K562 (cell line): ENCODE results near the gene LRRC15. TPM values are rescaled to one million over a fixed set of nuclear protein-coding genes. Genes with fewer than 3 reads are reported as not detected.

Experiments
- ATAC-seq: fragments of 200-7000 bp; cut with Tn5 transposase; 3 replicates; pipeline ENCODE4 v1.9.1; 2020; ENCODE audit warnings: moderate library complexity
- BruUV-seq: library from RNA; stranded (reverse); fragments of 400-500 nt; replicated peaks from 2 replicates; lab custom pipeline; 2021; lab: Mats Ljungman, UMichigan
- CTCF ChIA-PET: fragments of 300-600 bp; formaldehyde crosslinking; extraction: SDS; loops from one replicate; lab custom pipeline; 2021; ENCODE audit warnings: low intra/inter-chr PET ratio; lab: Yijun Ruan, JAX
- POLR2A ChIA-PET: fragments of 300-600, 350-650 bp; sonication (Branson Sonifier 250); formaldehyde crosslinking; extraction: SDS; loops from one replicate; lab custom pipeline; 2021; ENCODE audit warnings: antibody characterized with exemption, inconsistent platforms; lab: Yijun Ruan, JAX
- DNase-seq, 4 experiments: peaks; one replicate each; pipeline versions ENCODE4 v3.0.0 to v3.0.0-alpha.2; 2011 to 2018; ENCODE audit warnings: low spot score in 3 of 4, mixed read lengths in 3 of 4; ENCODE audit errors: extremely low read depth in 1 of 4
- FAIRE-seq: peaks from 2 replicates; lab custom pipeline; 2011; peaks lifted over from hg19 to GRCh38; lab: Jason Lieb, UNC
- H2AFZ ChIP-seq: 2 replicates; pipeline ENCODE4 v1.6.0; 2011; ENCODE audit warnings: low read depth, low read length, control low read depth, inconsistent platforms
- H3K27ac ChIP-seq: fragments of 200-600 bp; 3 replicates; pipeline ENCODE4 v1.8.0; 2011; ENCODE audit warnings: low read depth, mild to moderate bottlenecking, control low read depth, inconsistent platforms, low read length, moderate library complexity, mixed read lengths; ENCODE audit errors: extremely low read depth
- H3K27me3 ChIP-seq, 2 experiments: fragments of 300-600 bp in 1 of 2; 2 replicates in 1 of 2; 3 replicates in 1 of 2; pipeline versions ENCODE4 v1.6.0 to v1.8.0; 2011; ENCODE audit warnings: inconsistent platforms in 2 of 2, low read length in 2 of 2, mild to moderate bottlenecking in 1 of 2, mixed read lengths in 1 of 2, moderate library complexity in 1 of 2; ENCODE audit not compliant: control insufficient read depth in 2 of 2, insufficient read depth in 2 of 2
- H3K36me3 ChIP-seq: fragments of 300-600 bp; 3 replicates; pipeline ENCODE4 v1.8.0; 2011; ENCODE audit warnings: mild to moderate bottlenecking, low read length, inconsistent platforms; ENCODE audit not compliant: control insufficient read depth, insufficient read depth
- H3K4me1 ChIP-seq, 2 experiments: fragments of 200-600 bp in 1 of 2; replicated peaks in 1 of 2; 2 replicates in 1 of 2; 3 replicates in 1 of 2; pipeline versions ENCODE4 v1.5.1 to v1.8.0; 2011; ENCODE audit warnings: inconsistent platforms in 2 of 2, low read length in 2 of 2, mild to moderate bottlenecking in 1 of 2, mixed read lengths in 1 of 2, moderate library complexity in 1 of 2; ENCODE audit not compliant: control insufficient read depth in 2 of 2, insufficient read depth in 2 of 2
- H3K4me2 ChIP-seq: 2 replicates; pipeline ENCODE4 v1.6.1; 2011; ENCODE audit warnings: low read length, control low read depth, inconsistent platforms, mixed read lengths; ENCODE audit not compliant: insufficient read depth
- H3K4me3 ChIP-seq: fragments of 200-600 bp; sonication (generic), shearing (Covaris generic); 2 replicates; pipeline ENCODE4 v1.5.1; 2016; ENCODE audit warnings: control low read depth, inconsistent platforms
- H3K79me2 ChIP-seq: fragments of 200-600 bp; 3 replicates; pipeline ENCODE4 v1.8.0; 2011; ENCODE audit warnings: low read length, inconsistent platforms; ENCODE audit not compliant: control insufficient read depth, insufficient read depth
- H3K9ac ChIP-seq, 2 experiments: 2 replicates each; pipeline versions ENCODE4 v1.6.0 to v1.6.1; 2011; ENCODE audit warnings: low read depth in 2 of 2, low read length in 2 of 2, control low read depth in 1 of 2, inconsistent platforms in 1 of 2, mild to moderate bottlenecking in 1 of 2, mixed read lengths in 1 of 2; ENCODE audit not compliant: insufficient read depth in 1 of 2
- H3K9me1 ChIP-seq: one replicate; pipeline ENCODE4 v1.6.0; 2011; ENCODE audit warnings: inconsistent platforms, mild to moderate bottlenecking, low read length, moderate library complexity; ENCODE audit not compliant: control insufficient read depth, insufficient read depth
- H3K9me3 ChIP-seq: replicated peaks from 2 replicates; pipeline ENCODE4 v1.5.1; 2011; ENCODE audit warnings: low read depth, low read length, inconsistent platforms; ENCODE audit not compliant: control insufficient read depth, insufficient read depth
- H4K20me1 ChIP-seq: replicated peaks from 2 replicates; pipeline ENCODE4 v1.6.1; 2011; ENCODE audit warnings: low read length, inconsistent platforms, mixed read lengths; ENCODE audit not compliant: control insufficient read depth, insufficient read depth
- FOXJ3 ChIP-seq: sonication (generic); formaldehyde crosslinking; IDR thresholded peaks from 2 replicates; pipeline ENCODE4 v1.4.0; 2020; ENCODE audit warnings: mild to moderate bottlenecking, missing genetic modification reagents
- GMEB1 ChIP-seq: fragments of 250-450 bp; sonication (Bioruptor Pico); IDR thresholded peaks from 2 replicates; pipeline ENCODE4 v1.4.0; 2020; ENCODE audit warnings: mild to moderate bottlenecking
- HNRNPL ChIP-seq: fragments of 200-400 bp; formaldehyde crosslinking; IDR thresholded peaks from 2 replicates; pipeline ENCODE4 v1.6.1; 2017; ENCODE audit warnings: low read depth, mild to moderate bottlenecking, low read length
- ZEB2 ChIP-seq: fragments of 450-650 bp; IDR thresholded peaks from 2 replicates; pipeline ENCODE4 v1.6.1; 2016
- WGBS: fragments of 100-300 bp; shearing (Covaris generic); methylation state at CpG from one replicate; pipeline ENCODE4 v1.1.6; 2016; ENCODE audit warnings: low coverage, mixed read lengths; ENCODE audit not compliant: insufficient coverage; ENCODE audit errors: missing lambda C conversion rate; 5-methylcytosine and 5-hydroxymethylcytosine counted together
- in situ Hi-C: fragments of 300-500 bp; cut with MboI; formaldehyde crosslinking; loops from 4 replicates; pipeline ENCODE4 v1.15.0; 2018; ENCODE audit warnings: inconsistent platforms, mixed read lengths
- intact Hi-C: fragments of 100-400 bp; cut with micrococcal nuclease; formaldehyde crosslinking; loops from 2 replicates; pipeline ENCODE4 v1.14.2; 2022
- polyA plus RNA-seq, 8 experiments: library from polyadenylated mRNA; depleted of rRNA in 4 of 8; stranded (reverse) in 5 of 8; unstranded in 3 of 8; fragments of >200 nt; fragmentation: Nextera tagmentation in 2 of 8; fragmentation: Illumina TruSeq in 1 of 8; extraction: Ambion mirVana in 2 of 8; extraction: Trizol in 1 of 8; gene quantifications; 2 replicates each; pipeline versions ENCODE4 v1.2.1 to v1.2.3, GENCODE V29; 2011 to 2014; ENCODE audit warnings: inconsistent platforms in 1 of 8, missing spikeins in 1 of 8
- total RNA-seq, 7 experiments: library from RNA; depleted of rRNA in 6 of 7; stranded (reverse); fragments of >200 nt in 6 of 7; fragmentation: Illumina TruSeq in 2 of 7; extraction: Trizol in 2 of 7; gene quantifications; 2 replicates each; pipeline versions ENCODE4 v1.2.1 to v1.2.3, GENCODE V29; 2011 to 2021; ENCODE audit warnings: low replicate concordance in 1 of 7
- TF ChIP-seq, protein P1 (sequence below): fragments of 200-800 bp; sonication (Bioruptor generic); IDR thresholded peaks from 2 replicates; pipeline ENCODE4 v1.6.1; 2016; ENCODE audit warnings: missing genetic modification characterization, missing compliant biosample characterization
- TF ChIP-seq, protein P2 (sequence below): sonication (generic); formaldehyde crosslinking; IDR thresholded peaks from 2 replicates; pipeline ENCODE4 v1.8.0; 2022; ENCODE audit warnings: missing genetic modification reagents, mild to moderate bottlenecking, moderate library complexity, borderline replicate concordance

Gene LRRC15
- total and polyA plus RNA-seq, 9 of the 15 experiments (the other 6 are each of a cell fraction or from before 2014, with no cell fraction given): not detected

GRCh38 chr3:194315965-194316361, 53.6 kb downstream of the LRRC15 start:
- in situ Hi-C loops (loop anchor here (5.0 to 25.0 kb wide), 3 partner anchors 151 to 1504 kb away; no protein-coding TSS in a partner anchor), intact Hi-C loops (loop anchor here (1.0 to 10.0 kb wide), 10 partner anchors 61 to 1501 kb away; no protein-coding TSS in a partner anchor)
- no peaks in the 10 kb centered on the region for H3K9me1 ChIP-seq
- no peak for FAIRE-seq
- WGBS: 55% methylated on average over 12 of the region's 17 CpGs
- peak overlapping the region; percentile 95 for H2AFZ ChIP-seq
- peak; percentile 30 for ATAC-seq
- H3K79me2 ChIP-seq: no peaks in the 10 kb centered on the region
- peak overlapping the region; percentile 81 for H3K4me2 ChIP-seq
- no peak for DNase-seq
- ChIA-PET POLR2A (interaction anchor here (0.5 to 5.5 kb wide), 8 partner anchors 8 to 925 kb away, joined by 3 to 48 read pairs (median 4); partner anchors contain the start of gene HES1), CTCF (interaction anchor here (1.0 to 1.7 kb wide), 4 partner anchors 299 to 536 kb away, joined by 3 to 12 read pairs (median 6); no protein-coding TSS in a partner anchor)
- BruUV-seq: no TSS peak
- no peak overlapping the region for H3K9ac ChIP-seq
- peak overlapping the region; percentile 47; the same call in 1 of the 2 replicates for H3K4me3 ChIP-seq
- H3K9me3 ChIP-seq: peaks cover 4% of the 10 kb centered on the region; the same call in 1 of the 2 replicates
- peaks cover 12 to 14% of the 10 kb centered on the region in 2 experiments for H3K4me1 ChIP-seq
- no peaks in the 10 kb centered on the region for H4K20me1 ChIP-seq
- no peaks in the 10 kb centered on the region for H3K27me3 ChIP-seq
- H3K27ac ChIP-seq: no peak overlapping the region
- H3K36me3 ChIP-seq: no peaks in the 10 kb centered on the region
- TF ChIP-seq ZEB2 (no peak), FOXJ3 (CRISPR knock-in tag) (no peak), HNRNPL (no peak), GMEB1 (CRISPR knock-in tag) (no peak)
- TF ChIP-seq, protein P1, sequence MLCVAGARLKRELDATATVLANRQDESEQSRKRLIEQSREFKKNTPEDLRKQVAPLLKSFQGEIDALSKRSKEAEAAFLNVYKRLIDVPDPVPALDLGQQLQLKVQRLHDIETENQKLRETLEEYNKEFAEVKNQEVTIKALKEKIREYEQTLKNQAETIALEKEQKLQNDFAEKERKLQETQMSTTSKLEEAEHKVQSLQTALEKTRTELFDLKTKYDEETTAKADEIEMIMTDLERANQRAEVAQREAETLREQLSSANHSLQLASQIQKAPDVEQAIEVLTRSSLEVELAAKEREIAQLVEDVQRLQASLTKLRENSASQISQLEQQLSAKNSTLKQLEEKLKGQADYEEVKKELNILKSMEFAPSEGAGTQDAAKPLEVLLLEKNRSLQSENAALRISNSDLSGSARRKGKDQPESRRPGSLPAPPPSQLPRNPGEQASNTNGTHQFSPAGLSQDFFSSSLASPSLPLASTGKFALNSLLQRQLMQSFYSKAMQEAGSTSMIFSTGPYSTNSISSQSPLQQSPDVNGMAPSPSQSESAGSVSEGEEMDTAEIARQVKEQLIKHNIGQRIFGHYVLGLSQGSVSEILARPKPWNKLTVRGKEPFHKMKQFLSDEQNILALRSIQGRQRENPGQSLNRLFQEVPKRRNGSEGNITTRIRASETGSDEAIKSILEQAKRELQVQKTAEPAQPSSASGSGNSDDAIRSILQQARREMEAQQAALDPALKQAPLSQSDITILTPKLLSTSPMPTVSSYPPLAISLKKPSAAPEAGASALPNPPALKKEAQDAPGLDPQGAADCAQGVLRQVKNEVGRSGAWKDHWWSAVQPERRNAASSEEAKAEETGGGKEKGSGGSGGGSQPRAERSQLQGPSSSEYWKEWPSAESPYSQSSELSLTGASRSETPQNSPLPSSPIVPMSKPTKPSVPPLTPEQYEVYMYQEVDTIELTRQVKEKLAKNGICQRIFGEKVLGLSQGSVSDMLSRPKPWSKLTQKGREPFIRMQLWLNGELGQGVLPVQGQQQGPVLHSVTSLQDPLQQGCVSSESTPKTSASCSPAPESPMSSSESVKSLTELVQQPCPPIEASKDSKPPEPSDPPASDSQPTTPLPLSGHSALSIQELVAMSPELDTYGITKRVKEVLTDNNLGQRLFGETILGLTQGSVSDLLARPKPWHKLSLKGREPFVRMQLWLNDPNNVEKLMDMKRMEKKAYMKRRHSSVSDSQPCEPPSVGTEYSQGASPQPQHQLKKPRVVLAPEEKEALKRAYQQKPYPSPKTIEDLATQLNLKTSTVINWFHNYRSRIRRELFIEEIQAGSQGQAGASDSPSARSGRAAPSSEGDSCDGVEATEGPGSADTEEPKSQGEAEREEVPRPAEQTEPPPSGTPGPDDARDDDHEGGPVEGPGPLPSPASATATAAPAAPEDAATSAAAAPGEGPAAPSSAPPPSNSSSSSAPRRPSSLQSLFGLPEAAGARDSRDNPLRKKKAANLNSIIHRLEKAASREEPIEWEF (CRISPR knock-in tag): no peak
- TF ChIP-seq, protein P2, sequence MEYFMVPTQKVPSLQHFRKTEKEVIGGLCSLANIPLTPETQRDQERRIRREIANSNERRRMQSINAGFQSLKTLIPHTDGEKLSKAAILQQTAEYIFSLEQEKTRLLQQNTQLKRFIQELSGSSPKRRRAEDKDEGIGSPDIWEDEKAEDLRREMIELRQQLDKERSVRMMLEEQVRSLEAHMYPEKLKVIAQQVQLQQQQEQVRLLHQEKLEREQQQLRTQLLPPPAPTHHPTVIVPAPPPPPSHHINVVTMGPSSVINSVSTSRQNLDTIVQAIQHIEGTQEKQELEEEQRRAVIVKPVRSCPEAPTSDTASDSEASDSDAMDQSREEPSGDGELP (CRISPR knock-in tag): no peak
